ENCODE measurements around the gene TOP2A.

Gene TOP2A

DNA sequence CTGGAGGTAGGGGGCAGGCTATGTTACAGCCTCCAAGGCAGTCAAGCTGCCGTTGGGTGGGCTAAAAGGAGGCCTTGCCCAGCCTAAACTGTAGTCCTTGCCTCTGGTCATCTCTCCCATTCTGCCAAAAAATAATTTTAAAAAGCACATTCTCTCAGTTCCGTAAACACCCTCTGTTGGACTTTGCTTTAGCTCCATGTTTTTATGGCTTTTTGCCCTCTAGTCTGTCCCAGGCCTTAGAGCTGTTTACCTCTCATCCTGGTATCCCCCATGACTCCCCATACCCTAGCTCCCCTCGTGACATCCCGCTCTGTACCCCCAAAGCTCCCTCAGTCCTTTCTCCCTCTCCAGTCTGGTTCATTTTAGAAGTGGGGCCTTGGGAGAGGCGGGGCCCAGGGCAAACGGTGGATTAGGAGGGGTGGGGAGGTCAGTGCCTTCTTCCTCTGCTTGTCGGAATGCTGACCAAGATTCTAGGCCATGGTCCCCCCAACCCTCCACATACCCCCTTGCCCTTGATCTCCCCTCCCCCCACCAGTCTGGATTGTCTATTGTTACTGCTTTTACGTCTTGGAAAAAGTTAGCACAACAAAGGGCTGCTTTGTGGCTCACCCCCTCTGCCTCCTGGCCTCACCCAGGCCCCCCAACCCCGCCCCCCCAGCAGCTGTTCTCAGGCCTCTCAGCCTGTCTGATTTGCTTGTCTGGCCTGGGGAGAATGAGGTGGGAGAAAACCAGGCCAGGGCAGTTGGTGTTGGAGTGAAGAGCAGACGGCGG, 71.5 kb downstream of the TOP2A start:
- no peak for DNase-seq (ENCODE audit: low read depth in 2 of 2)

DNA sequence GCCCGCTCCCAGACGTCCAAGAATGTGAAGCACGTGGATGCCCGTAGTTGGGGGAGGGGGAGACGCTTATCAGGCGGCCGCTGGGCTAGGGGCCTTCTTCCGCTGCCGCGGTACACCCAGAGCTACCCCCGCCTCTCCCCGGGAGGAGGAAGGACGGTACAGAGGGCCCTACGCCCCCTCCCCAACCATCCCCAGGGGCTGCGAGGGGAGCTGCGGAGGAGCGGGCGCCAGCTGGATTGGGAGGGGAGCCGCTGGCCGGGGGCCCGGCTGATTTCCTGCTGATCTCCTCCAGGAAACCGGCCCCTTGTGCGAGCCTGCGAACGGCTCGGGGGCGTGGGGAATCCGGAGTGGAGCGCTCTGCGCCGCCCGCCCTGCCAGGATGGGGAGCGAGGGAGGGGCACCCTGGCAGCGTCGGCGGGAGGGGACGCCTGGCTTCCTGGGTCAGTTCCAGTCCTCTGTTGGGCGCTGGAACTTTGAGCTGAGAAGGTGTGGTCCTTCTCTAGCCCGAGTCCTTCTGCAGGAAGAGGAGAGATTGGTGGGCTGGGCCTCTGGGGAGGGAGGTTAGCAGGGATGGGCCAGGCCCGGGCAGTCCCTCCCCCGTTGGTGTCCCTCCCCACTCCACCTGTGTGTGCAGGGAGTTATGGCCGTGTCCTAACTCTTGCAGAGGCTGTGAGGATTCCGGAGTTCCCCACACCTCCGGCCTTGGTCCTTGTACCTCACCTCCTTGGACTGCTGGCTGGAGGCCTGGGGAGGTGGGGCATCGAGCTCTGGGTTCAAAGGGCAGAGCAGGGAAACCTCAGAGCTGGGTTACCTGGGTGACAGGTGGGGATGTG, 72.3 kb downstream of the TOP2A start:
- DNase-seq (ENCODE audit: low read depth in 2 of 2): no peak

DNA sequence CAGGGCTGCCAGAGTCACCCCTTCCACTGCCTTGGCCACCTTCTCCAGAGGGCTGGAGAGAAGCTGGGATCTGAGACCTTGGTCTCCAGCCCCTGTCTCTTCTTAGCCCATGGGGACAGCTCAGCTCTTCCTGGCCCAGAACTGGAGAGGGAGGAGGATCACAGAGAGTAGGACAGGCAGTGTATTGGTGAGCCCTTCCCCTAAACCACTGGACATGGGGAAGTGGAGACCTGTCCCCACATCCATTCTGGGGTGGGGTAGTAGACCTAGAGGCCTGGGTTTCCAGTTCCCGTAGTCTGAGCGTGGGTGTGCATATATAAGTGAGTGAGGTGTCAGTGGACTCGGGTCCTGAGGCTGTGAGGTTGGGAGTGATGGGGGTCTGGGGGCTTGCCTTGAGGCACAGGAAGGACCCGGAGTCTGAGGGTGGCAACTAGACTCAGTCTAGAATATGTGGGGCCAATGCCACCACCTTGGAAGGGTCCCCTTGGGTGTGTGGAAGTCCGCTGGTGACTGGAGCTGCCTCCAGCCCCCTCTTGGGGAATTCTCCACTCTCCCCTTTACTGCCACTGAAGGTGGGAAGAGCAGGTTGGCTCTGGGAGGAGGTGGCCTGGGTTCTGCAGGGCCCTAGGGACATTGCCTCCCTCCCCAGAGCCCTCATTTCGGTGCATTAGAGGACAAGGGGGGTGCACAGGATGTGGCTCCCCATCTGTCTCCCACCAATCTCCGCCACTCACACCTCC, 73.1 kb downstream of the TOP2A start:
- no peak for DNase-seq (ENCODE audit: low read depth in 2 of 2)

DNA sequence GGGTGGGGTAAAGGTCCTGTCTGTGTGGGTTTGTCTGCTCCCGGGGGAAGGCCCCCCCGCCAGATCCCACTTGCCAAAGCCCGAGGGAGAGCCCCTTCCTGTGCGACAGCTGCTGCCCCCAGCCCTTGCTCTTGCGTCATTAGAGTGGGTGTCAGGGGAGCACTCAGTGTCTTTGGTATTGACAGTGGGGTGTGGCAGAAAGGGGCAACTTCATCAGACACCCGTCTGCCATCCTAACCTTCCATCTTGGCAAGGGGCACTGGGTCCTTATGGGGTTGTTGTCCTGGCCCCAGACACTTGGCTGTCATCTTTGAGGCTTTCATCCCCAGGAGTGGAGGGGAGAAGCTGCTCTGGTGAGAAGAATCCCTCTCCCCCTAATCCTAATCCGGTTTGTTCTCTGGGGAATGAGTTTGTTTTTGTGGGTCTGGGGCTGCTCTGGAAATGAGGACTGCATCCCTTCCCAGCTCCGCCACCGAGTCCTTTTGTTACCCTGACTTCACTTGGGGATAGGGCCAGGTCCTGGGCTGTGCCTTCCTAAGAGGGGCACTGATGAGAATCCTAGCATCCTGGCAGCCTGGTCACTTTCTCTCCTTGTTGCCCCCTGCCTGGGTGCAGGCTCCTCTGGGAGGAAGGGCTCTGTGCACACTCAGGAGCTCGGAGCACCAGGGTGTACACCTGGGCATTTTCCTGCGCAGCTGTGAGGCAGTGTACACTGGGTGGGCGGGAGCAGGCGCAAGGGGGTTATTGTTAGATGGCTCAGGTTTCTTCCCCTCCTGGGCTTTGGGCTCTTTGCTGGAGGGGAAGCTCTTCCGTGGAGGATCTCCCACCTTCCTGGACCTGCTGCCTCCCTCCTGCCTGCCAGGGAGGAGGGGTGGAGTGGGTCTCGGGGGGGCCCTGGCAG, 74.2 kb downstream of the TOP2A start:
- no peak for DNase-seq (ENCODE audit: low read depth in 2 of 2)

DNA sequence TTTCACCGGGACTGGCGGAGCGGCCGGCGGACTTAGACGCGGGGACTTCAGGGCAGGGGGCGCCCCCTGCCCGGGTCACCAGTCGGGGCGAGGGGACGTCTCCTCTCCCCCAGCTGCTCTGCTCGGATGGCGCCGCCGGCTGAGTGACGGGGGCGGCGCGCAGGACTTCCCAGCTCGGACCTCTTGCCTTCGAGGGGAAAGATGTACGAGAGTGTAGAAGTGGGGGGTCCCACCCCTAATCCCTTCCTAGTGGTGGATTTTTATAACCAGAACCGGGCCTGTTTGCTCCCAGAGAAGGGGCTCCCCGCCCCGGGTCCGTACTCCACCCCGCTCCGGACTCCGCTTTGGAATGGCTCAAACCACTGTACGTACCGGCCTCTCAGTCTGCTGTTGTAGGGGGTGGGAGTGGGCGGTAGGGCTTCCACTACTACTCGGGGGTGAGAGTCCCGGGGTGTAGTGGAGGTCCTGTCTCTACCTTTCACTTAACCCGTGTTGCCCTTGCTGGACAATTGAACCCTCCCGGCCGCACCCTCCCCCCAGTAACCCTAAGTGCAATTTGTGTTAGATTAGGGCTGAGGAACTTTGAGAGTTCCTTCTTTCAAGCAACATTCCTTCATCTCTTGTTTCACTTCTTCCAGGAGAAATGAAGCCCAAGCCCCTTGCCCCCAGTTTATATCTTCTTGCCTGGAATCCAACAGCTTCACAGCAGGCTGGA, 75.0 kb downstream of the TOP2A start:
- no peak for DNase-seq (ENCODE audit: low read depth in 2 of 2)

DNA sequence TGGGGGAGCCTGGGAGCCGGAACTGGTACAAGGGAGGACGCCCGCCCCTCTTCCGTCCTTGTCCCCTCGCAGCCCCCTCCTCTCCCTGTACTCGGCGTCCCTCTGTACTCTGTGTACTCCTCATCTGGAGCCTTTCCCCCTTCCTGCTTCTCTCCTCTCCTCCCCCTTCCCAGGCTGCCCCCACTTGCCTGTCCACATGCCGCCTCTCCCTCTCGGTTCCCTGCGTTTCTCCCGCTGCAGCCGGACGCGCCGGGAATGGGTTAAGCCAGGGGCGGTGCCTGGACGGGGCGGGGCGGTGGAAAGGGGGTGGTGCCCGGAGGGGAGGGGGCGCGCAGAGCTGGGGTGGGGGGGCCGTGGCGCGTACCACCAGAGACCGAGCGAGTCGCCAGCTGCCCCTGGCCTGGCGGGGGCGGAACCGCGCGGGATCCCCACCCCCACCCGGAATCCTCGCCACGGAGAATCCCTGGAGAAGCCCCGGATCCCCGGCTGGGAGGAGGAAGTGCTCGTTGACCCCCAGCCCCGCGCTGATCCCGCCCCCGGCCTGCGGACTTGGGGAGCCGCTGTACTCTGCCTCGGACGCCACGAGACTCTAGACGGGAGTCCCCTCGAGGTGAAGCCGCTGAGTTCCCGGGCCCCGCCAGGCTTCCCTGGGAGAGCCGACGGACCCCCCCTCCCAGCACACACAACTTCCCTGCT, 75.7 kb downstream of the TOP2A start:
- DNase-seq (ENCODE audit: low read depth in 2 of 2): no peak

DNA sequence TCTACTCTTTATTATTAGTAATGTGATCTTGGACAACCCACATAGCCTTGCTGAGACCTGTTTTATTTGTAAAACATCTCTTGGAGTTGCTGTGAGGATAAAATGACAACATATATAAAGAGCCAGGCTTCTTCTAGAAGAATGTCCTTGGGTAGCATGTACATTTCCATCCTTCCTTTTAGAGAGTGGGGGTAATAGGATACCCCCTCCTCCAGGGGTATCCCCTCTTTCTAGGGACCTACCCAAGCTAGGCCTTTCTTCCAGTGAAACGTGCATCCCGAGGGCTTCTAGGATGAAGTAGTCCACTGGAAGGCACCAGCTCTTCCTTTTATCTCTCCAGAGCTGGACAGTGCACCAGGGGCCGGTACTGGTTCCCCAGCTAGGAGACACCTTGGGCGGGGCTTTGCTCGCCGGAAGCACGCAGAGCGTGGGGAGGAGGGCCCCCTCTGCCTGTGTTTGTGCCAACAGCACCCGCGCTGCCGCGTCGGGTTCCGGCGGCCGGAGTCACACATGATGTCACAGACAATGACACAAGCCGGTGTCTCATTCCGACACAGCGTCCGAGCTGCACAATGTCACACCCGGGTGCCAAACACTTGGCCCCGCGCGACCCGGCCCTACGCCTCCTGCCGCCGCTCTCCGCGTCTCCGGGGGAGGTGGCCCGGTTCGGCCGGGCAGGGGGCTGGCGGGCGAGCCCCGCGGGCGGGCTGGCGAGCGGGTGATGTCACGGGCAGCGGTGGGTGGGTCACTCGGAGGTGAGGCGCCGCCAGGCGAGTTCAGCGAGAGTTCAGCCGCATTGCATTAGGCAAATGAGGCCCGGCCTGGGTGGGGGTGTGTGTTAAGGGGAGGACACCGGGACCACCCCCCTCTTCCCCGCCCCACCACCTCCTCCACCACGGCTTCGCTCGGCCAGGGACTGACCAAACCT, 76.6 kb downstream of the TOP2A start:
- DNase-seq (ENCODE audit: low read depth in 2 of 2): peak; percentile 63 to 68

DNA sequence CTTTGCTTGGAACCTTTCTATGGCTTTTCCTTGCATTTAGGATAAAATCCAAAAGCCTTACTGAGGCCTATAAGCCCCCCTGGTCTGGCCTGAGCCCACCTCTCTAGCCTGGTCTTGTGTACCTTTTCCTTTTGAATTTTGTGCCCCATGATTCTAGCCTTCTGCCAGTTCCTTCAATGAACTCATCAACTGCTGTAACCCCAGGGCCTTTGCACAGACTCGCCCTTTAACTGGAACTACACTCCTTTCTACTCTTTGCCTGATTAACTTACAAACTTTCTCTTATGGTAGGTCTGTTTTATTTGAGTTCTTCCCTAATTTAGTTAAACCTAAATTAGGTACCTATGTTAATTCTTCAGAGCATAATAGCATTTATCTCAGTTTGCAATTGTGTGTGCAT, 77.4 kb downstream of the TOP2A start:
- DNase-seq (ENCODE audit: low read depth in 2 of 2): no peak

DNA sequence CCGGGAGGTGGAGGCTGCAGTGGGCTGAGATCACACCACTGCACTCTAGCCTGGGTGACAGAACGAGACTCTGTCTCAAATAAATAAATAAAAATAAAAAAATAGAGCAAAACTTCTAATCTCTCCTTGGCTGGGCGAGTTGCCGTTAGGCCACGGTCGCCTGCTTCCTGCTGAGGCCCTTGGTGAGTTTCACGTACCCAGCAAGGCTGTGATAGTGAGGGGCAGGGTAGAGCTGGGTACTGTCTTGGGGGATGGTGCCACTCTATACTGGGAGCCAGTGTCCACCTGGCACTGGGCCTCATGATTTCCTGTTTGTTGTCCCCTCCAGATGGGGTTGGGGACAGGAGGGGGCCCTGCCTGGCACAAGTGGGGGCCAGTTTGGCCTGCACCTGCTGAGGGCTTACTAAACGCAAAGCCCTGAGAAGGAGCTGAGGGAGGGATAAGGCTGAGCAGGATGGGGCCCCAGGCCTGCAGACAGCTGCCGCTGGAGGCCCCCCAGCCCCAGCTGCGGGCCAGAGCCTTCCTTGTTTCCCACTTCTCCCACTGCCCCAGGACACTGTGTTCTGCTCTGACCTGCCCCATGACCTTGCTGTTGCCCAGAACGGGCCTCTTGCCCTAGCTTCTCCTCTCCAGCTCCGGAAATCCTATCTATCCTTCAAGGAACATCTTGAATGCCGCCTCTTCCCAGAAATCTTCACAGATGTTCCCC, 78.6 kb downstream of the TOP2A start:
- DNase-seq (ENCODE audit: low read depth in 2 of 2): no peak
